Effector memory CD8-positive, alpha-beta T cell (primary cell): ENCODE measurements around the gene GSK3A.

Experiments used
- ATAC-seq: fragments of 150-1000 bp; cut with Tn5 transposase; replicated peaks from 2 replicates; pipeline ENCODE4 v1.10.0; 2021; ENCODE audit warnings: mild to moderate bottlenecking, moderate library complexity
- DNase-seq, 3 experiments: peaks; one replicate each; pipeline ENCODE4 v3.0.0; 2021
- H3K27ac Mint-ChIP-seq, 2 donors: one replicate each; pipeline ENCODE4 v1.8.0; 2022; ENCODE audit warnings: mild to moderate bottlenecking in 2 of 2, mixed read lengths in 2 of 2, moderate library complexity in 2 of 2
- H3K27me3 Mint-ChIP-seq, 2 donors: one replicate each; pipeline ENCODE4 v1.8.0; 2022; ENCODE audit warnings: mixed read lengths in 2 of 2
- H3K36me3 Mint-ChIP-seq: one replicate; pipeline ENCODE4 v1.8.0; 2022; ENCODE audit warnings: mild to moderate bottlenecking, moderate library complexity, mixed read lengths; ENCODE audit not compliant: insufficient read depth
- H3K4me1 Mint-ChIP-seq, 2 donors: one replicate each; pipeline ENCODE4 v1.8.0; 2022; ENCODE audit warnings: low read depth in 2 of 2, mixed read lengths in 2 of 2
- H3K4me3 Mint-ChIP-seq, 2 donors: one replicate each; pipeline ENCODE4 v1.8.0; 2022; ENCODE audit warnings: mild to moderate bottlenecking in 2 of 2, mixed read lengths in 2 of 2, moderate library complexity in 2 of 2
- H3K9me3 Mint-ChIP-seq, 2 donors: one replicate each; pipeline ENCODE4 v1.8.0; 2022; ENCODE audit warnings: mixed read lengths in 2 of 2

Gene GSK3A

GRCh38 chr19:42230571-42230970 lies 11.8 kb downstream of the GSK3A start:
- ATAC-seq (no peak), DNase-seq (no peak)
- peaks cover 15 to 32% of the 10 kb centered on the region in 2 donors for H3K4me1 Mint-ChIP-seq
- peak overlapping the region in 1 of 2 donors; percentile 80 for H3K27ac Mint-ChIP-seq
- H3K36me3 Mint-ChIP-seq = peaks cover 47% of the 10 kb centered on the region
- no peaks in the 10 kb centered on the region for H3K27me3 Mint-ChIP-seq
- no peak overlapping the region for H3K4me3 Mint-ChIP-seq
- H3K9me3 Mint-ChIP-seq = no peaks in the 10 kb centered on the region

- ATAC-seq = no peak
- Mint-ChIP-seq H3K9me3 (no peaks in the 10 kb centered on the region), H3K36me3 (peaks cover 46% of the 10 kb centered on the region), H3K27ac (peak overlapping the region; percentile 53 to 80), H3K27me3 (no peaks in the 10 kb centered on the region), H3K4me3 (no peak overlapping the region), H3K4me1 (peaks cover 16 to 28% of the 10 kb centered on the region in 2 donors)
- DNase-seq = no peak
Observed at GRCh38 chr19:42229855-42230351, 12.5 kb downstream of the GSK3A start.

- DNase-seq (no peak), ATAC-seq (no peak)
- no peaks in the 10 kb centered on the region for H3K9me3 Mint-ChIP-seq
- H3K4me3 Mint-ChIP-seq = no peak overlapping the region
- H3K27me3 Mint-ChIP-seq = no peaks in the 10 kb centered on the region
- peaks cover 46% of the 10 kb centered on the region for H3K36me3 Mint-ChIP-seq
- peak overlapping the region; percentile 53 to 80 for H3K27ac Mint-ChIP-seq
- H3K4me1 Mint-ChIP-seq = peaks cover 18 to 28% of the 10 kb centered on the region in 2 donors
Observed at GRCh38 chr19:42229301-42229854, 13.0 kb downstream of the GSK3A start.

GRCh38 chr19:42228641-42229040 lies 13.8 kb downstream of the GSK3A start:
- Mint-ChIP-seq H3K4me1 (peaks cover 18 to 24% of the 10 kb centered on the region in 2 donors), H3K4me3 (no peak overlapping the region), H3K27ac (no peak overlapping the region), H3K36me3 (peaks cover 43% of the 10 kb centered on the region), H3K27me3 (no peaks in the 10 kb centered on the region), H3K9me3 (no peaks in the 10 kb centered on the region)
- DNase-seq (no peak), ATAC-seq (no peak)

GRCh38 chr19:42226886-42227285 lies 15.5 kb downstream of the GSK3A start:
- Mint-ChIP-seq H3K27ac (peak overlapping the region; percentile 26 to 67), H3K4me3 (no peak overlapping the region), H3K27me3 (no peaks in the 10 kb centered on the region), H3K4me1 (peaks cover 24 to 31% of the 10 kb centered on the region in 2 donors), H3K36me3 (peaks cover 52% of the 10 kb centered on the region), H3K9me3 (no peaks in the 10 kb centered on the region)
- DNase-seq = no peak
- ATAC-seq = no peak

- no peaks in the 10 kb centered on the region for H3K27me3 Mint-ChIP-seq
- no peak for DNase-seq
- H3K4me1 Mint-ChIP-seq = peaks cover 27 to 31% of the 10 kb centered on the region in 2 donors
- peaks cover 43% of the 10 kb centered on the region for H3K36me3 Mint-ChIP-seq
- no peak for ATAC-seq
- no peak overlapping the region for H3K27ac Mint-ChIP-seq
- no peaks in the 10 kb centered on the region for H3K9me3 Mint-ChIP-seq
- no peak overlapping the region for H3K4me3 Mint-ChIP-seq
Observed at GRCh38 chr19:42225718-42226292, 16.6 kb downstream of the GSK3A start.

- peaks cover 31 to 33% of the 10 kb centered on the region in 2 donors for H3K4me1 Mint-ChIP-seq
- no peak overlapping the region for H3K27ac Mint-ChIP-seq
- H3K9me3 Mint-ChIP-seq = no peaks in the 10 kb centered on the region
- DNase-seq (no peak), ATAC-seq (no peak)
- H3K36me3 Mint-ChIP-seq = peaks cover 40% of the 10 kb centered on the region
- no peaks in the 10 kb centered on the region for H3K27me3 Mint-ChIP-seq
- no peak overlapping the region for H3K4me3 Mint-ChIP-seq
Observed at GRCh38 chr19:42224940-42225717, 17.3 kb downstream of the GSK3A start.

GRCh38 chr19:42220751-42221097 lies 21.7 kb downstream of the GSK3A start:
- Mint-ChIP-seq H3K4me1 (peaks cover 41 to 44% of the 10 kb centered on the region in 2 donors), H3K9me3 (no peaks in the 10 kb centered on the region), H3K36me3 (peaks cover 42% of the 10 kb centered on the region), H3K4me3 (peak overlapping the region; percentile 92 to 94), H3K27me3 (no peaks in the 10 kb centered on the region), H3K27ac (peak overlapping the region; percentile 92 to 93)
- ATAC-seq (no peak), DNase-seq (no peak)

- H3K9me3 Mint-ChIP-seq = no peaks in the 10 kb centered on the region
- peaks cover 48 to 51% of the 10 kb centered on the region in 2 donors for H3K4me1 Mint-ChIP-seq
- peak within 1 kb of the TSS; percentile 92 to 93 for H3K27ac Mint-ChIP-seq
- H3K27me3 Mint-ChIP-seq = no peaks in the 10 kb centered on the region
- DNase-seq = peak; percentile 93 to 96 (median 95)
- peak within 1 kb of the TSS; percentile 92 to 94 for H3K4me3 Mint-ChIP-seq
- peaks cover 42% of the 10 kb centered on the region for H3K36me3 Mint-ChIP-seq
- ATAC-seq = peak; percentile 76
Observed at GRCh38 chr19:42219812-42220750, 22.3 kb downstream of the GSK3A start, which contains the start of gene ZNF526. Gene ZNF526 (plus strand): TSS chr19:42220312. CDS start chr19:42224404, 4,092 bp downstream.

GRCh38 chr19:42217520-42218437 lies 24.6 kb downstream of the GSK3A start, which contains the start of gene DEDD2:
Gene DEDD2 (minus strand): TSS chr19:42217677. CDS start chr19:42217007, 670 bp downstream.
- no peaks in the 10 kb centered on the region for H3K9me3 Mint-ChIP-seq
- H3K4me3 Mint-ChIP-seq = peak within 1 kb of the TSS; percentile 97
- DNase-seq (peak; percentile 99 to 100 (median 100)), ATAC-seq (peak; percentile 72)
- peaks cover 64 to 65% of the 10 kb centered on the region in 2 donors for H3K4me1 Mint-ChIP-seq
- peak within 1 kb of the TSS; percentile 92 to 93 for H3K27ac Mint-ChIP-seq
- no peaks in the 10 kb centered on the region for H3K27me3 Mint-ChIP-seq
- peaks cover 46% of the 10 kb centered on the region for H3K36me3 Mint-ChIP-seq

GRCh38 chr19:42216653-42217519 lies 25.5 kb downstream of the GSK3A start:
- peaks cover 50% of the 10 kb centered on the region for H3K36me3 Mint-ChIP-seq
- H3K9me3 Mint-ChIP-seq = no peaks in the 10 kb centered on the region
- ATAC-seq (no peak), DNase-seq (peak in 1 of 3 experiments; percentile 26)
- H3K27me3 Mint-ChIP-seq = no peaks in the 10 kb centered on the region
- H3K4me1 Mint-ChIP-seq = peaks cover 60 to 67% of the 10 kb centered on the region in 2 donors
- H3K4me3 Mint-ChIP-seq = peak overlapping the region; percentile 97
- peak overlapping the region; percentile 92 to 93 for H3K27ac Mint-ChIP-seq
